ENCODE data around the gene COA7.
A peak's percentile ranks its signal among the peaks of the same experiment; 100 is the strongest.
"Not testable (repeated sequence)": the region's sequence is repeated elsewhere in the genome, so short reads cannot be mapped to it uniquely, and the experiment has no call there.

Gene COA7

DNA sequence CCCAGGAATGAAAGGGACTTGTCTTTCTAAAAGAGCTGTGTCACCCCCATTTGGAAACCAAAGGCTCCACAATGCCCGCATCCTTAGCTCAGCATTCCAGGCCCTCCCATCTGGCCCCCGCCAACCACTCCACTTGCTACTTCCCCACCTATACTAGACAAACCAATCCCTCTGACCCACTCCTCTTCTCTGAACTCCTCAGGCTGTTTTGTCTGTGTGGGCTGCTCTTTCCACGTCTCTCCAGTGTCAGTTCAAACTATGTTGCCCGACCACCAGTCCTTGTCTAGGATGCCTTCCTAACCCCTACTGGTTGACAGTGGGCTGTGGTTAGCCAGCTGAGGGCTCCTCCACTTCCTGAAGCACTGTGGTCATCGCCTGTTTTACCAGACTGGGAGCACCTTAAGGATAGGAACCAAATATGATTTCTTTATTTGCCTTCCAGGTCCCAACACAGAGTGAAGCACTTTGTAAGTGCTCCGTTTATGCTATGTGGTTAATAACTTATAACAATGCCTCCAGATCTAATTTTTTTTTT is 8.1 kb upstream of the COA7 start:
- DNase-seq (ENCODE audit: low spot score) = no peak

GRCh38 chr1:52702886-52703787 is 5.0 kb upstream of the COA7 start:
- DNase-seq (ENCODE audit: low spot score) = no peak

GRCh38 chr1:52695627-52696026 is 2.5 kb downstream of the COA7 start:
- DNase-seq (ENCODE audit: low spot score) = no peak

DNA sequence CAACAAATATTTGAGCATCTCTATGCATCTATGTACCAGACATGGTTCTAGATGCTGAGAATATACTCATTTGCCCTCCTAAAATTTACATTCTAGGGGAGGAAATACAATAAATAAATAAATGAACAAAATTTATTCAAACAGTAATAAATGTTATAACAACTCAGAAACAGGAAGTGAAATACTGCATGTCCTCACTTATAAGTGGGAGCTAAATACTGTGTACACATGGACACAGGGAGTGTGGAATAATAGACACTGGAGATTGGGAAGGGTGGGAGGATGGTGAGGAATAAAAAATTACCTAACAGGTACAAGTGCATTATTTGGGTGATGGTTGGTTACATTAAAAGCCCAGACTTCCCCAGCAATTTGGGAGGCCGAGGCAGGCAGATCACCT is 4.3 kb downstream of the COA7 start:
- no peak for DNase-seq (ENCODE audit: low spot score)

DNA sequence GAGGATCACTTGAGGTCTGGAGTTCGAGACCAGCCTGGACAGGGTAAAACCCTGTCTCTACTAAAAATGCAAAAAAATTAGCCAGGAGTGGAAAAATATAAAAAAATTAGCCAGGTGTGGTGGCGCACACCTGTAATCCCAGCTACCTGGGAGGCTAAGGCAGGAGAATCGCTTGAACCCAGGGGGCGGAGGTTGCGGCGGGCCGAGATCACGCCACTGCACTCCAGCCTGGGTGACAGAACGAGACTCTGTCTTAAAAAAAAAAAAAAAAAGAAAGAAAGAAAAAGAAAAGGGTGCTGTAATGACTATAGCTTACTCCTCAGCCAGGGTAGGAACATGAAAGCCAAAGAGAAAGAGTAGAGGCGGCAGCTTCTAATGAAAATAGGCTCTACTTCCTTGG is 4.8 kb downstream of the COA7 start:
- DNase-seq (ENCODE audit: low spot score) = not testable (repeated sequence)

DNA sequence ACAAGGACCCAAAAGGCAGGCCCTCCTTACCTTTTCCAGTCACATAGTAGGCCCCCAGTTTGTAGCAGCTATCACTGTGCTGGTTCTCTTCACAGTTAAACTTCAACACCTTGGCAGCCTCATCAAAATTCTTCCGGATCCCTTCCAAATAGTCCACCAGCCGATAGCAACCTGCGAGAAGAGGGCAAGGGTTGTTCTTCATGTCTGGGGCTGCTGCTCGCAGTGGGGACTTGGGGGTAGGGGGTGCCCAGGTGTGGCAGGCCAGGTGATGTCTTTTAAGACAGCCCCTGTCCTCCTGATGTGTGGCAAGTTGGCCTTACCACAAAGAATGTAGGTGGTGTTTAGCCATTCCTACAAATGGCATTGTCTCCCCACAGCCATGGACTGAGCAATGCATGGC is 5.5 kb downstream of the COA7 start:
- DNase-seq (ENCODE audit: low spot score) = no peak

GRCh38 chr1:52691821-52692220 is 6.3 kb downstream of the COA7 start:
- no peak for DNase-seq (ENCODE audit: low spot score)

- DNase-seq (ENCODE audit: low spot score) = no peak
Observed at GRCh38 chr1:52686830-52687229, 11.3 kb downstream of the COA7 start.

GRCh38 chr1:52686261-52686751 is 11.8 kb downstream of the COA7 start:
- peak; percentile 46 for DNase-seq (ENCODE audit: low spot score)

DNA sequence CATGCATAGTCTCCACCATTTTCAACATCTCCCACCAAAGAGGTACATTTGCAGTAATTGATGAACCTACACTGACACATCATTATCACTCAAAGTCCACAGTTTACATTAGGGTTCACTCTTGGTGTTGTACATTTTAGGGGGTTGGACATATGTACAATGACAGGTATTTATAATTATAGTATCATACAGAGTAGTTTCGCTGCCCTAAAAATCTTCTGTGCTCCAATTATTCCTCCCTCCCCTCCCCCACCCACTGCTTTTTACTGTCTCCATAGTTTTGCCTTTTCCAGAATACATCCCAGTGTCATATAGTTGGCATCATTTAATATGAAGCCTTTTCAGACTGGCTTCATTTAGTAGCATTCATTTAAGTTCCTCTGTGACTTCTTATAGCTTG is 13.6 kb downstream of the COA7 start:
- DNase-seq (ENCODE audit: low spot score) = no peak

GRCh38 chr1:52683367-52683940 is 14.7 kb downstream of the COA7 start:
- DNase-seq (ENCODE audit: low spot score) = no peak

GRCh38 chr1:52681136-52681535 is 17.0 kb downstream of the COA7 start:
- no peak for DNase-seq (ENCODE audit: low spot score)

- DNase-seq (ENCODE audit: low spot score) = no peak
Observed at GRCh38 chr1:52680353-52680752, 17.8 kb downstream of the COA7 start.

GRCh38 chr1:52679498-52679897 is 18.6 kb downstream of the COA7 start:
- no peak for DNase-seq (ENCODE audit: low spot score)

DNA sequence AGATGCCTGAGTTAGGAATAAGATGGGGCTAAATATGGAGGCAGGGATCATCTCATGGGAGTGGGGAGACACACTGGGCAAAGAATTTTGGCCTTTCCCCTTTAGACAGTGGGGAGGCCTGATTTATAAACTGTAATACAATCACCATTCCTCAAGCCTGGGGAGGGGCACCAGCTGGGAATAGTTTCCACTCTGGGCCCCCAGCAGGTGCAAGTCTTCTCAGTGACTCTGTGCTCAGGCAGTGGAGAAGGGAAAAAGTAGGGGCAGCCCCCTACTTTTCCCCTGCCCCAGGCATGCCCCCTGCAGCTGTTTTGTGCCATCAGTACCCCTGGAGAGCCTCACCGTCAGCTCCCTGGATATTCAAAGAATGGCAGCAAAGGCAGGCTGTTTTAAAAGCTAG is 19.1 kb downstream of the COA7 start:
- DNase-seq (ENCODE audit: low spot score) = no peak

- DNase-seq (ENCODE audit: low spot score) = no peak
Observed at GRCh38 chr1:52677076-52677806, 20.9 kb downstream of the COA7 start.

DNA sequence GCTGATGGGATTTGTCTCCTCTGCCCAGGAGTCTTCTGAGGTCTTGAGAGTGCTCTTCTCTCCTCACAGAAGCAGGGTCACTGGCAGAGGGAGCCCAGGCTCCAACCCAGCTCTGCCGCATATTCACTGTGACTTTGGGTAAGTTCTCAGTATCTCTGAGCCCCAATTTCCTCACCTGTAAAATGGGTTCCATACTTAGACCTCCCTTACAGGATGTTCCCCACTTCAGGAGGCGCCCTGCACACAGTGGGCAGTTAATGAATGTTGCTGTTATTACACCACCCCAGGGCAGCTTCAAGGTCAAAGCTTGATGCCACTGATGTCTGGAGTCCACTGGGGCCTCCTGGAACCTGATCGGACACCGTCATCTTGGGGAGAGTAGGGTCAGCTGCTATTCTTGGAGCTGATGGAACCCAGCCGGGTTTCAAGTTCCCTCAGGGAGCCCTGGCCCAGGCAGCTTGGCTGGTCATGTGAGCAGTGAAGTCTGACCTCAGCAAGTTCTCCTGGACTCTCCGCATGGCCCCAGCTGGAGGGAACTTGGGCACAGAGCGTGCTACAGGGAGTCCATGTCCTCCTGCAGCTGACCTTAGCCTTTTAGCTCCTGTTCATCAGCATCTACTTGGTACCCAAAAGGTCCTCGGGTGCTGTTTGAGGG is 21.8 kb downstream of the COA7 start:
- DNase-seq (ENCODE audit: low spot score) = no peak

DNA sequence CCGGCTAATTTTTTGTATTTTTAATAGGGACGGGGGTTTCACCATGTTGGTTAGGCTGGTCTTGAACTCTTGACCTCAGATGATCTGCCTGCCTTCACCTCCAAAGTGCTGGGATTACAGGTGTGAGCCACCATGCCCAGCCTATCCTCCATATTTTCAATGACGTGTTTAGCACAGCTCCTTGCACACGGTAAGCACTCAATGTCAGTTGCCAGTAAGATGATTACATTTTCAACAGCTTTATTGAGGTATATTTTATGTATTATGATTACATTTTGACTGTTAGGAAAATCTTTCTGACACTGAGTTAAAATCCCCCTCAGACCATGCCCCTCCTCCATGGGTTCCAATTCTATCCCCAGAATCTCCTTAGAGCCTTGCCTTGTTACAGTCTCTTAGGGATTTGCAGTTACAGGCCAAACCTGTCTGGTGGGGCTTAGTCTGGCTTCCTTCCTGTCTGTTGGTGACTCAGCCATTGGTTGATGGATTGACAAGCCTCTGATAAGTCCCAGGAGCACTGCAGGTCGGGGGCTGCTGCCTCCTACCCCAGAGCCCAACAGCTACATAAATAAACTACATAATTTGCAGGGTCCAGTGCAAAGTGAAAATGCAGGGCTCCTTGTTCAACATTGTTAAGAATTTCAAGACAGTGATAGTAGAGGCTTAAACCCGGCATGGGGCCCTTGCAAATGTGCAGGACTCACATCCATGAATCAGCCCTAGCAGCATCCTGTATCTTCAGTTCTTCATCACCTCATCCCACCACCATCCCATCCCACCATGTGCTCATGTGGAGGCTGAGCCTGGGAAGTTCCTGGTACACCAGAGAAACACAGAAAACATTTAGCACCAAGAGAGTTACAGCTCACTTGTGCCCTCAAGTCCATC is 23.4 kb downstream of the COA7 start:
- DNase-seq (ENCODE audit: low spot score) = no peak

GRCh38 chr1:52673513-52673912 is 24.6 kb downstream of the COA7 start:
- no peak for DNase-seq (ENCODE audit: low spot score)

DNA sequence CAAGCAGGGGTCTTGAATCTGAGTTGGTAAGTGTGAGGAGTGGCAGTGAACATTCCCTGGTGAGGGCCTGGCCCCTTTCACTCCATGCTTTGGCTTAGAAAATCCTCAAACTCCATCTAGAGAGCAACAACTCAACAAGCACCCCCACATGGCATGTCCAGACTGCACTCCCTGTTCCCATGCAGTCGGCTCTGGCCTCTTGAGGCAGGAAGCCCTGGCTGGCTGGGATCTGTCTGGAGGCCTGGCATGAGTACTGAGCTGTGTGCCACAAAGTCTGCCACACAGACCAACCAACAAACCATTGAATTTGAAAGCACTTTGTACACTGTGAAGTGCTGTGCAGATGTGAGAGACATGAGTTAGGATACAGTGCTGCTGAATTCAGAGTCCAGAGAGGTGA is 25.2 kb downstream of the COA7 start:
- DNase-seq (ENCODE audit: low spot score) = no peak

- DNase-seq (ENCODE audit: low spot score) = no peak
Observed at GRCh38 chr1:52670604-52671003, 27.5 kb downstream of the COA7 start.

Data from RKO (cell line).